K562 (cell line): Measurements from ENCODE around the gene ANKRD13D. TPM values are rescaled to one million over a fixed set of nuclear protein-coding genes. Genes with fewer than 3 reads are reported as not detected.

Experiments
- CCNT2 ChIP-seq: IDR thresholded peaks from 2 replicates; pipeline ENCODE4 v1.6.1; 2011; ENCODE audit warnings: borderline replicate concordance, low read depth, mild to moderate bottlenecking, moderate library complexity, mixed read lengths, low read length; ENCODE audit not compliant: insufficient read length; ENCODE audit errors: extremely low read depth
- CXXC5 ChIP-seq: fragments of 250-450 bp; sonication (Bioruptor Pico); IDR thresholded peaks from 2 replicates; pipeline ENCODE4 v1.8.0; 2022; ENCODE audit warnings: inconsistent platforms, mild to moderate bottlenecking, moderate library complexity
- E2F4 ChIP-seq: sonication (generic); formaldehyde crosslinking; IDR thresholded peaks from 2 replicates; pipeline ENCODE4 v1.8.0; 2022; ENCODE audit warnings: mild to moderate bottlenecking, low read depth, missing genetic modification reagents
- GABPB2 ChIP-seq: fragments of 250-450 bp; sonication (Bioruptor Pico); conservative IDR thresholded peaks from 2 replicates; pipeline ENCODE4 v1.5.1; 2021; ENCODE audit warnings: mild to moderate bottlenecking
- GATA2 ChIP-seq: sonication (generic); formaldehyde crosslinking; IDR thresholded peaks from 2 replicates; pipeline ENCODE4 v1.4.0; 2020; ENCODE audit warnings: mild to moderate bottlenecking, missing genetic modification reagents
- GTF2E2 ChIP-seq: fragments of 200-800 bp; sonication (Bioruptor generic); IDR thresholded peaks from 2 replicates; pipeline ENCODE4 v1.6.1; 2016; ENCODE audit warnings: missing genetic modification characterization, missing compliant biosample characterization
- KDM4B ChIP-seq, 2 experiments: fragments of 450-650 bp in 1 of 2; sonication (generic) in 1 of 2; IDR thresholded peaks; 2 replicates each; pipeline ENCODE4 v1.6.1; 2016 to 2017; ENCODE audit warnings: borderline replicate concordance in 2 of 2, antibody characterized with exemption in 1 of 2, low read depth in 1 of 2, mild to moderate bottlenecking in 1 of 2
- MXI1 ChIP-seq: IDR thresholded peaks from 2 replicates; pipeline ENCODE4 v1.6.1; 2011; ENCODE audit warnings: low read depth, mild to moderate bottlenecking, improper control_type of control experiment, low read length
- NFRKB ChIP-seq: fragments of 450-650 bp; IDR thresholded peaks from 2 replicates; pipeline ENCODE4 v1.6.1; 2016; ENCODE audit warnings: low read depth
- NR0B1 ChIP-seq: fragments of 450-650 bp; IDR thresholded peaks from one replicate; pipeline ENCODE4 v1.6.1; 2018; ENCODE audit warnings: mild to moderate bottlenecking, moderate library complexity; ENCODE audit not compliant: partially characterized antibody
- POLR2B ChIP-seq: fragments of 450-650 bp; IDR thresholded peaks from 2 replicates; pipeline ENCODE4 v1.6.1; 2018; ENCODE audit warnings: low read depth; ENCODE audit not compliant: partially characterized antibody
- RBM25 ChIP-seq: fragments of 200-400 bp; formaldehyde crosslinking; IDR thresholded peaks from 2 replicates; pipeline ENCODE4 v1.6.1; 2018; ENCODE audit warnings: low read length, low read depth, moderate library complexity; ENCODE audit not compliant: severe bottlenecking
- RBM34 ChIP-seq: fragments of 200-400 bp; formaldehyde crosslinking; IDR thresholded peaks from 2 replicates; pipeline ENCODE4 v1.6.1; 2018; ENCODE audit warnings: low read length, borderline replicate concordance; ENCODE audit not compliant: insufficient read depth
- SETDB1 ChIP-seq: IDR thresholded peaks from one replicate; pipeline ENCODE4 v1.6.1; 2012; ENCODE audit warnings: low read length, control low read depth, inconsistent platforms
- STAT5A ChIP-seq: IDR thresholded peaks from 2 replicates; pipeline ENCODE4 v1.6.1; 2012; ENCODE audit warnings: low read length, inconsistent platforms, borderline replicate concordance
- ZBTB11 ChIP-seq, 3 experiments: fragments of 200-800 bp in 1 of 3; fragments of 250-450 bp in 1 of 3; fragments of 450-650 bp in 1 of 3; sonication (Bioruptor Pico) in 1 of 3; sonication (Bioruptor generic) in 1 of 3; formaldehyde crosslinking in 1 of 3; IDR thresholded peaks; 2 replicates each; pipeline versions ENCODE4 v1.6.1 to v1.8.0; 2016 to 2022; ENCODE audit warnings: mild to moderate bottlenecking in 2 of 3, missing genetic modification characterization in 2 of 3, missing compliant biosample characterization in 1 of 3, moderate library complexity in 1 of 3
- ZFP36 ChIP-seq: fragments of 150-350 bp; IDR thresholded peaks from 2 replicates; pipeline ENCODE4 v1.6.1; 2018; ENCODE audit warnings: low read length, low read depth; ENCODE audit not compliant: partially characterized antibody
- ZNF408 ChIP-seq: fragments of 250-450 bp; sonication (Bioruptor Pico); IDR thresholded peaks from 2 replicates; pipeline ENCODE4 v1.4.0; 2020; ENCODE audit warnings: low read depth, mild to moderate bottlenecking, moderate library complexity
- ZNF75A ChIP-seq: fragments of 450-650 bp; formaldehyde crosslinking; IDR thresholded peaks from 2 replicates; pipeline ENCODE4 v1.4.0; 2020; ENCODE audit warnings: mild to moderate bottlenecking
- ZNF76 ChIP-seq: fragments of 250-450 bp; sonication (Bioruptor Pico); IDR thresholded peaks from 2 replicates; pipeline ENCODE4 v1.4.0; 2020; ENCODE audit warnings: mild to moderate bottlenecking, moderate library complexity, borderline replicate concordance
- polyA plus RNA-seq, 8 experiments: library from polyadenylated mRNA; depleted of rRNA in 4 of 8; stranded (reverse) in 5 of 8; unstranded in 3 of 8; fragments of >200 nt; fragmentation: Nextera tagmentation in 2 of 8; fragmentation: Illumina TruSeq in 1 of 8; extraction: Ambion mirVana in 2 of 8; extraction: Trizol in 1 of 8; gene quantifications; 2 replicates each; pipeline versions ENCODE4 v1.2.1 to v1.2.3, GENCODE V29; 2011 to 2014; ENCODE audit warnings: inconsistent platforms in 1 of 8, missing spikeins in 1 of 8
- total RNA-seq, 7 experiments: library from RNA; depleted of rRNA in 6 of 7; stranded (reverse); fragments of >200 nt in 6 of 7; fragmentation: Illumina TruSeq in 2 of 7; extraction: Trizol in 2 of 7; gene quantifications; 2 replicates each; pipeline versions ENCODE4 v1.2.1 to v1.2.3, GENCODE V29; 2011 to 2021; ENCODE audit warnings: low replicate concordance in 1 of 7

The ANKRD13D gene
- total and polyA plus RNA-seq, 9 of the 15 experiments (the other 6 are each of a cell fraction or from before 2014, with no cell fraction given): 0.94 to 40.9 (median 22.4) TPM

GRCh38 chr11:67288452-67289225 is 464 bp upstream of the ANKRD13D start (continued):
- no peak for TF ChIP-seq ZNF76 (CRISPR knock-in tag)
- TF ChIP-seq POLR2B: peak; percentile 68
- no peak for TF ChIP-seq RBM25
- TF ChIP-seq E2F4: no peak
- TF ChIP-seq CCNT2: no peak
- no peak for TF ChIP-seq GABPB2 (CRISPR knock-in tag)
- TF ChIP-seq GATA2 (CRISPR knock-in tag): no peak
- TF ChIP-seq MXI1: no peak
- no peak for TF ChIP-seq ZNF75A (CRISPR knock-in tag)
- no peak; the same call in 1 of the 2 replicates for TF ChIP-seq STAT5A
- peak; percentile 47; the same call in 1 of the 2 replicates for TF ChIP-seq GTF2E2 (tag)
- no peak for TF ChIP-seq ZFP36
- TF ChIP-seq NFRKB: 0 out of 2 replicates have a peak, but pooled peaks have one; percentile 24
- TF ChIP-seq ZNF408 (CRISPR knock-in tag): no peak
- TF ChIP-seq ZBTB11 (CRISPR knock-in tag; IDR thresholded peaks at IDR 0.05): peak in 2 of 3 experiments; percentile 12 to 81; a peak in 3 of 6 replicates
- TF ChIP-seq RBM34: no peak; the same call in 1 of the 2 replicates
- no peak for TF ChIP-seq NR0B1
- peak in 1 of 2 experiments; percentile 85; a peak in 1 of 4 replicates for TF ChIP-seq KDM4B (IDR thresholded peaks at IDR 0.05; ENCODE audit: borderline replicate concordance in 2 of 2, low read depth in 1 of 2)
- TF ChIP-seq SETDB1: no peak
- peak; percentile 70 for TF ChIP-seq CXXC5
